Calu3 (cell line): ENCODE data around the gene GPD1. TPM values are rescaled to one million over a fixed set of nuclear protein-coding genes. Genes with fewer than 3 reads are reported as not detected.

ENCODE experiments used
- BruUV-seq: library from RNA; stranded (reverse); fragments of 400-500 nt; replicated peaks from 2 replicates; lab custom pipeline; 2021; lab: Mats Ljungman, UMichigan
- CTCF ChIA-PET: fragments of 300-600 bp; sonication (Branson Sonifier 250); formaldehyde crosslinking; loops from one replicate; lab custom pipeline; 2022; ENCODE audit warnings: antibody characterized with exemption; lab: Charles Lee
- DNase-seq: peaks from one replicate; pipeline ENCODE4 v3.0.0; 2022
- H3K27ac Mint-ChIP-seq: one replicate; pipeline ENCODE4 v1.8.0; 2022; ENCODE audit warnings: mixed read lengths; ENCODE audit not compliant: unreplicated experiment
- H3K27me3 Mint-ChIP-seq: one replicate; pipeline ENCODE4 v1.8.0; 2022; ENCODE audit warnings: mixed read lengths; ENCODE audit not compliant: unreplicated experiment
- H3K36me3 Mint-ChIP-seq: one replicate; pipeline ENCODE4 v1.8.0; 2022; ENCODE audit warnings: mild to moderate bottlenecking, moderate library complexity, mixed read lengths; ENCODE audit not compliant: insufficient read depth, unreplicated experiment
- H3K4me1 Mint-ChIP-seq: one replicate; pipeline ENCODE4 v1.8.0; 2022; ENCODE audit warnings: mild to moderate bottlenecking, low read depth, mixed read lengths; ENCODE audit not compliant: unreplicated experiment
- H3K4me3 Mint-ChIP-seq: one replicate; pipeline ENCODE4 v1.8.0; 2022; ENCODE audit warnings: mild to moderate bottlenecking, low read depth, moderate library complexity, mixed read lengths; ENCODE audit not compliant: unreplicated experiment
- H3K9me3 Mint-ChIP-seq: one replicate; pipeline ENCODE4 v1.8.0; 2022; ENCODE audit warnings: low read depth, mixed read lengths; ENCODE audit not compliant: unreplicated experiment
- intact Hi-C: fragments of 100-400 bp; cut with micrococcal nuclease; formaldehyde crosslinking; loops from one replicate; pipeline ENCODE4 v1.10.0; 2022; ENCODE audit not compliant: unreplicated experiment
- total RNA-seq: library from RNA; stranded (reverse); gene quantifications from 2 replicates; pipeline ENCODE4 v1.2.3, GENCODE V29; 2022
- TF ChIP-seq, protein P1 (sequence below): fragments of 200-600 bp; IDR thresholded peaks from one replicate; pipeline ENCODE4 v1.8.0; 2022; ENCODE audit warnings: antibody characterized with exemption; ENCODE audit not compliant: unreplicated experiment

The GPD1 gene
- total RNA-seq, 1 experiment from 2014 or later, result 0.21 TPM

DNA sequence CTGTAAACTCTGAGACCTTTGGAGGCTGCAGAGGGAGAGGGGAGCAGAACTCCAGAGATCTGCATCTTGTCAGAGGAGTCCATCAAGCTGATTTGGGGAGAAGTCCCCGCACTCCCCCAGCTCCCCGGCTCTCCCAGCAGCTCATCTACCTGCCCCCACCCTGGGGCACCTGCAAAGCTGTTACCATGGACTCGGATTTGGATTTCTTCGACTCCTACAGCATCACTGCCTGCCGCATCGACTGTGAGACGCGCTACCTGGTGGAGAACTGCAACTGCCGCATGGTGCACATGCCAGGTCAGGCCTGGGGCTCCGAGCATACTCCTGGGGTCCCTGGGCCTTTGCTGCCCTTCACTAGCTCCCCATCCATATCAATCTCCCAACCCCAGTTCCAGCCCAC lies 25.5 kb upstream of the GPD1 start:
- H3K4me3 Mint-ChIP-seq, result no peak overlapping the region
- intact Hi-C loops, result loop anchor here (5.0 to 10.0 kb wide), 2 partner anchors 99 to 237 kb away; no protein-coding TSS in a partner anchor
- peaks cover 4% of the 10 kb centered on the region for H3K36me3 Mint-ChIP-seq
- no peaks in the 10 kb centered on the region for H3K9me3 Mint-ChIP-seq
- peaks cover 8% of the 10 kb centered on the region for H3K4me1 Mint-ChIP-seq
- no TSS peak for BruUV-seq
- DNase-seq, result no peak
- H3K27ac Mint-ChIP-seq, result no peak overlapping the region
- CTCF ChIA-PET, result no interaction called here
- H3K27me3 Mint-ChIP-seq, result no peaks in the 10 kb centered on the region
- TF ChIP-seq, protein P1, sequence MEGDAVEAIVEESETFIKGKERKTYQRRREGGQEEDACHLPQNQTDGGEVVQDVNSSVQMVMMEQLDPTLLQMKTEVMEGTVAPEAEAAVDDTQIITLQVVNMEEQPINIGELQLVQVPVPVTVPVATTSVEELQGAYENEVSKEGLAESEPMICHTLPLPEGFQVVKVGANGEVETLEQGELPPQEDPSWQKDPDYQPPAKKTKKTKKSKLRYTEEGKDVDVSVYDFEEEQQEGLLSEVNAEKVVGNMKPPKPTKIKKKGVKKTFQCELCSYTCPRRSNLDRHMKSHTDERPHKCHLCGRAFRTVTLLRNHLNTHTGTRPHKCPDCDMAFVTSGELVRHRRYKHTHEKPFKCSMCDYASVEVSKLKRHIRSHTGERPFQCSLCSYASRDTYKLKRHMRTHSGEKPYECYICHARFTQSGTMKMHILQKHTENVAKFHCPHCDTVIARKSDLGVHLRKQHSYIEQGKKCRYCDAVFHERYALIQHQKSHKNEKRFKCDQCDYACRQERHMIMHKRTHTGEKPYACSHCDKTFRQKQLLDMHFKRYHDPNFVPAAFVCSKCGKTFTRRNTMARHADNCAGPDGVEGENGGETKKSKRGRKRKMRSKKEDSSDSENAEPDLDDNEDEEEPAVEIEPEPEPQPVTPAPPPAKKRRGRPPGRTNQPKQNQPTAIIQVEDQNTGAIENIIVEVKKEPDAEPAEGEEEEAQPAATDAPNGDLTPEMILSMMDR, result no peak

DNA sequence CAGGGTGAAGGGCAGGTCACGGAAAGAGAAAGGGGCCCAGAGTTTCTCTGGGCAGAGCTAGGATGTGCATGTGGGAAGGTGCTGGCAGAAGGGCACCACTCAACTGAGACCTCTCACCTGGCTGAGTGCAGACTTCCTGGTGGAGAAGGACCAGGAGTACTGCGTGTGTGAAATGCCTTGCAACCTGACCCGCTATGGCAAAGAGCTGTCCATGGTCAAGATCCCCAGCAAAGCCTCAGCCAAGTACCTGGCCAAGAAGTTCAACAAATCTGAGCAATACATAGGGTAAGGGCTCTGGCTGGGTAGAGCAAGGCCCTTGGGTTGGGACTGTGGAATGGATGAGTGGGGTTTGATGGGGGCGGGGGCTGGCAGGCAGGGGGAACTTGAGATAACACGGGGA lies 24.0 kb upstream of the GPD1 start:
- intact Hi-C loops, result loop anchor here (5.0 to 10.0 kb wide), 2 partner anchors 98 to 235 kb away; no protein-coding TSS in a partner anchor
- DNase-seq, result no peak
- Mint-ChIP-seq H3K36me3 (peaks cover 11% of the 10 kb centered on the region), H3K9me3 (no peaks in the 10 kb centered on the region), H3K4me1 (peaks cover 6% of the 10 kb centered on the region), H3K27me3 (no peaks in the 10 kb centered on the region), H3K4me3 (no peak overlapping the region), H3K27ac (no peak overlapping the region)
- CTCF ChIA-PET, result no interaction called here
- TF ChIP-seq, protein P1, result no peak
- no TSS peak for BruUV-seq

DNA sequence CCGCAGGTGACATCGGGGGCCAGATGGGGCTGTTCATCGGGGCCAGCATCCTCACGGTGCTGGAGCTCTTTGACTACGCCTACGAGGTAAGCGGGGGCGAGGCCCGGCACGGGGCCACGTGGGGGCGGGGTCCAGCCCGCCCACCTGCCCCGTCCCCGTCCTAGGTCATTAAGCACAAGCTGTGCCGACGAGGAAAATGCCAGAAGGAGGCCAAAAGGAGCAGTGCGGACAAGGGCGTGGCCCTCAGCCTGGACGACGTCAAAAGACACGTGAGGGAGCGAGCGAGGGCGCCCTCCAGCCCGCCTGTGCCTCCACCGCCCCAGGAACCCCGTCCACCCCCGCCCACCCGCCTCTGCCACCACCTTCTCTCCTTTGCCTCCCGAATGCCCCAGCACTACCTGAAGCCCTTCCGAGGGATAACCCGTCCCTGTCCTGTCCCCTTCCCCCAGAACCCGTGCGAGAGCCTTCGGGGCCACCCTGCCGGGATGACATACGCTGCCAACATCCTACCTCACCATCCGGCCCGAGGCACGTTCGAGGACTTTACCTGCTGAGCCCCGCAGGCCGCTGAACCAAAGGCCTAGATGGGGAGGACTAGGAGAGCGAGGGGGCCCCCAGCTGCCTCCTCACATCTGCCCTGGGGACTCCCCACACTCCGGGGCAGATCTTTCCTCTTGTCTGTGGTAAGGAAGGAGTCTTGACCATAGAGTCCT lies 22.6 kb upstream of the GPD1 start:
- Mint-ChIP-seq H3K4me1 (no peaks in the 10 kb centered on the region), H3K4me3 (no peak overlapping the region), H3K36me3 (peaks cover 17% of the 10 kb centered on the region), H3K27me3 (no peaks in the 10 kb centered on the region), H3K27ac (no peak overlapping the region), H3K9me3 (no peaks in the 10 kb centered on the region)
- intact Hi-C loops, result no loop called here
- no TSS peak for BruUV-seq
- TF ChIP-seq, protein P1, result no peak
- DNase-seq, result no peak
- CTCF ChIA-PET, result no interaction called here

DNA sequence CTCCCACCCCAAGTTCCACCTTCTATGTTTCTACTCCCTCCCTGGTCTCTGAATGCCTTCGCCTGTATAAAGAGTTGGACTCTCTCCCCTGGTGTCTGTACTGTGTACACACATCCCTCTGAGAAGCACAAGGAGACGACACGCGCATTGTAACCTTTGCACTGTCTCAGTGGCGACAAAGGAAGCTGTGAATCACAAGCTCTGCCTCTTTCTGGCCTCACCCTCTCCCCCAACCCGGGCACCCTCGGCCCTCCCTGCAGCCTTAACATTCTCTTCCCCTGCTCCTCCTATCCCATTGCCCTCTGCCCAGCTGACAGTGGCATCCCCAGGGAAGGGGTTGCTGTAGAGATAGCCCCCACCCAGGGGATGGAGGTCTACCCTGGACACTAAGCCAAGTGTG lies 21.2 kb upstream of the GPD1 start:
- H3K9me3 Mint-ChIP-seq, result no peaks in the 10 kb centered on the region
- H3K36me3 Mint-ChIP-seq, result peaks cover 17% of the 10 kb centered on the region
- intact Hi-C loops, result no loop called here
- no peak for DNase-seq
- H3K4me1 Mint-ChIP-seq, result no peaks in the 10 kb centered on the region
- CTCF ChIA-PET, result no interaction called here
- TF ChIP-seq, protein P1, result no peak
- H3K4me3 Mint-ChIP-seq, result no peak overlapping the region
- no peak overlapping the region for H3K27ac Mint-ChIP-seq
- H3K27me3 Mint-ChIP-seq, result no peaks in the 10 kb centered on the region
- BruUV-seq, result no TSS peak
